Fibroblast of mammary gland (primary cell): ENCODE data around the gene NDC1.

ENCODE experiments used
- DNase-seq: peaks from one replicate; pipeline ENCODE4 v3.0.0-alpha.2; 2010; ENCODE audit warnings: low read depth
- H3K4me3 ChIP-seq: 2 replicates; pipeline ENCODE4 v1.5.1; 2011; ENCODE audit warnings: low read depth, mild to moderate bottlenecking, low read length, moderate library complexity; ENCODE audit not compliant: control insufficient read depth
- CTCF ChIP-seq: conservative IDR thresholded peaks from 2 replicates; pipeline ENCODE4 v1.5.1; 2011; ENCODE audit warnings: low read depth, low read length, inconsistent platforms; ENCODE audit not compliant: control insufficient read depth, insufficient read depth

NDC1 gene

GRCh38 chr1:53868565-53868964 is 30.5 kb upstream of the NDC1 start:
- DNase-seq: no peak
- H3K4me3 ChIP-seq: no peak overlapping the region
- no peak for TF ChIP-seq CTCF

- no peak for DNase-seq
- no peak for TF ChIP-seq CTCF
- no peak overlapping the region for H3K4me3 ChIP-seq
Measured at GRCh38 chr1:53862507-53862906, 24.4 kb upstream of the NDC1 start.

- peak; percentile 95 for TF ChIP-seq CTCF
- H3K4me3 ChIP-seq: no peak overlapping the region
- DNase-seq: peak; percentile 63
Measured at GRCh38 chr1:53860967-53861411, 22.9 kb upstream of the NDC1 start.

- no peak for DNase-seq
- TF ChIP-seq CTCF: no peak
- H3K4me3 ChIP-seq: no peak overlapping the region
Measured at GRCh38 chr1:53851571-53852285, 13.6 kb upstream of the NDC1 start.

GRCh38 chr1:53850082-53850673 is 12.1 kb upstream of the NDC1 start:
- no peak for TF ChIP-seq CTCF
- no peak overlapping the region for H3K4me3 ChIP-seq
- no peak for DNase-seq

GRCh38 chr1:53847980-53848379 is 9.9 kb upstream of the NDC1 start:
- DNase-seq: no peak
- no peak overlapping the region for H3K4me3 ChIP-seq
- no peak for TF ChIP-seq CTCF
